Activated naive CD8-positive, alpha-beta T cell treated with anti-CD3 and anti-CD28 coated beads, Interleukin-2, amount 10 ng/mL, durations not matched to agents 7 days and 5 days (primary cell): ENCODE data around the gene SEPTIN2. TPM values are rescaled to one million over a fixed set of nuclear protein-coding genes. Genes with fewer than 3 reads are reported as not detected.
"Not testable (repeated sequence)": the region's sequence is repeated elsewhere in the genome, so short reads cannot be mapped to it uniquely, and the experiment has no call there.

Experiments used
- ATAC-seq: fragments of 150-1000 bp; cut with Tn5 transposase; one replicate; pipeline ENCODE4 v1.10.0; 2021; ENCODE audit warnings: low read depth, moderate library complexity
- POLR2A ChIA-PET: fragments of 350-600 bp; sonication (Branson Sonifier 250); formaldehyde crosslinking; loops from one replicate; lab custom pipeline; 2021; ENCODE audit warnings: antibody characterized with exemption; lab: Charles Lee
- DNase-seq: peaks from one replicate; pipeline ENCODE4 v3.0.0; 2021
- H3K27ac Mint-ChIP-seq: one replicate; pipeline ENCODE4 v1.8.0; 2022; ENCODE audit warnings: mild to moderate bottlenecking, mixed read lengths
- H3K27me3 Mint-ChIP-seq: one replicate; pipeline ENCODE4 v1.8.0; 2022; ENCODE audit warnings: mild to moderate bottlenecking, moderate library complexity, mixed read lengths
- H3K36me3 Mint-ChIP-seq: one replicate; pipeline ENCODE4 v1.8.0; 2021; ENCODE audit warnings: mild to moderate bottlenecking, mixed read lengths
- H3K4me1 Mint-ChIP-seq: one replicate; pipeline ENCODE4 v1.8.0; 2021; ENCODE audit warnings: mixed read lengths
- H3K4me3 Mint-ChIP-seq: one replicate; pipeline ENCODE4 v1.8.0; 2022; ENCODE audit warnings: mild to moderate bottlenecking, moderate library complexity, mixed read lengths
- H3K9me3 Mint-ChIP-seq: one replicate; pipeline ENCODE4 v1.8.0; 2021; ENCODE audit warnings: mixed read lengths
- total RNA-seq, 2 experiments: library from RNA; stranded (reverse); gene quantifications; one replicate each; pipeline ENCODE4 v1.2.3, GENCODE V29; 2021

Gene SEPTIN2
- total RNA-seq, 2 experiments from 2014 or later = 259 to 275 TPM

DNA sequence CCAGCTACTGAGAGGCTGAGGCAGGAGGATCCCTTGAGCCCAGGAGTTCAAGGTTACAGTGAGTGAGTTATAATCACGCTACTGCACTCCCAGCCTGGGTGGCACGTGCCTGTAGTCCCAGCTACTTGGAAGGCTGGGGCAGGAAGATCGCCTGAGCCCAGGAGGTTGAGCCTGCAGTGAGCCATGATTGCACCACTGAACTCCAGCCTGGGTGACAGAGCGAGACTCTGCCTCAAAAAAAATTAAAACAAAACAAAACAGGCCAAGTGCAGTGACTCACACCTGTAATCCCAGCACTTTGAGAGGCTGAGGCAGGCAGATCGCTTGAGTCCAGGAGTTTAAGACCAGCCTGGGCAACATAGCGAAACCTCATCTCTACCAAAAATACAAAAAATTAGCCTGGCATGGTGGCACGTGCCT, 22.3 kb upstream of the SEPTIN2 start:
- POLR2A ChIA-PET = interaction anchor here (0.6 kb wide), 1 partner anchor 33 kb away, joined by 5 read pairs; no protein-coding TSS in a partner anchor
- ATAC-seq = not testable (repeated sequence)
- H3K4me1 Mint-ChIP-seq = peaks cover 36% of the 10 kb centered on the region

DNA sequence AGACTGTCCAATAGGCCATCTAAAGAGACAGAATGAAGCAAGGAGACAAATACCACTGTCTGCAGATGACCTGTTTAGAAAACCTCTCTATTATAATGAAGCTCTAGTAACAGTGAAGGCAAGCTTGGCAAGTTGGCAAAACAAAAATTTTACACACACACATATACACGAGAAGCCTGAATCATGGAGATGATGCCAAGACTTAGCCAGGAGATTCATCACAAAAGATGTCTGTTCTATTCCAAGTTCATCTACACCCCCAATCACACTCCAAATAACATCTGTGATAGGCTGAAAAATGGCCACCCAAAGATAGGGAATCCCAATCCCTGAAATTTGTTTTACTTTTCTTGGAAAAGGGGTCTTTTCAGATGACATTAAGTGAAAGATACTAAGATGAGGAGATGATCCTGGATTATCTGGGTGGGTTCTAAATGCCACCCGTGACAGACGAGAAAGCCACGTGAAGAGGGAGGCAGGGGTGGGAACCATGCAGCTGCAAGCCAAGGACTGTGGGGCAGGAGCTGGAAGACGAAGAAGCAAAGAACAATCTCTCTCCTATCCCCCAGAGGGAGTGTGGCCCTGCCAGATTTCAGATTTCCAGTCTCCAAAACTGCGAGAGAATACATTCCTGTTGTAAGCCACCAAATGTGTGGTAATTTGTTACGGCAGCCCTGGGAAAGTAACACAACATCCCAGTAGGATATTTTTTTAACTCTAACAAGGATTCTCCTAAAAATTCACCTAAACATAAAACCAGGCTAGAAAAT, 20.2 kb upstream of the SEPTIN2 start:
- DNase-seq (no peak), ATAC-seq (no peak)
- Mint-ChIP-seq H3K9me3 (no peaks in the 10 kb centered on the region), H3K27ac (no peak overlapping the region), H3K27me3 (no peaks in the 10 kb centered on the region), H3K36me3 (peaks cover 7% of the 10 kb centered on the region), H3K4me1 (peaks cover 35% of the 10 kb centered on the region), H3K4me3 (no peak overlapping the region)
- POLR2A ChIA-PET = interaction anchor here (0.6 kb wide), 1 partner anchor 20 kb away, joined by 3 read pairs; the partner anchor contains the start of gene HDLBP

More for the DNA sequence above, 22.3 kb upstream of the SEPTIN2 start:
- H3K4me3 Mint-ChIP-seq, H3K27me3 Mint-ChIP-seq, H3K27ac Mint-ChIP-seq, H3K9me3 Mint-ChIP-seq, DNase-seq, H3K36me3 Mint-ChIP-seq: not testable (repeated sequence)

DNA sequence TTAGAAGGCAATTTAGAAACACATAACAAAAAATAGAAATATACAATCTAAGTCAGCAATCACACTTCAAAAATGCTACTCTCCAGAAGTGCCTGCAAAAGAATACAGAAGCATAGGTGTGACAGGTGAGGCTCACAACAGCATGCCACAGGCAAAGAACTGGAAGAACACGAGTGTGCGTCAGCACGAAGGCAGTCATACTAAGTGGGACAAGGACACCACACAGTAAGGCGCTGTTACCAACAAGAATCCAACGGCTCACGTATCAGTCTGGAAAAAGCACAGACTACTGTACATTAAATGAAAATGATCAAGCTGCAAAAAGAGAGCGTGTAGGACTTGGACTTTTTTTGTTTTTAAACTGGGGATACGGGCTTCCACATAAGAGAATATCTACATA, 19.0 kb upstream of the SEPTIN2 start:
- POLR2A ChIA-PET = no interaction called here
- peaks cover 7% of the 10 kb centered on the region for H3K36me3 Mint-ChIP-seq
- DNase-seq (no peak), ATAC-seq (no peak)
- no peaks in the 10 kb centered on the region for H3K27me3 Mint-ChIP-seq
- H3K9me3 Mint-ChIP-seq = no peaks in the 10 kb centered on the region
- H3K4me3 Mint-ChIP-seq = no peak overlapping the region
- peaks cover 29% of the 10 kb centered on the region for H3K4me1 Mint-ChIP-seq
- no peak overlapping the region for H3K27ac Mint-ChIP-seq

DNA sequence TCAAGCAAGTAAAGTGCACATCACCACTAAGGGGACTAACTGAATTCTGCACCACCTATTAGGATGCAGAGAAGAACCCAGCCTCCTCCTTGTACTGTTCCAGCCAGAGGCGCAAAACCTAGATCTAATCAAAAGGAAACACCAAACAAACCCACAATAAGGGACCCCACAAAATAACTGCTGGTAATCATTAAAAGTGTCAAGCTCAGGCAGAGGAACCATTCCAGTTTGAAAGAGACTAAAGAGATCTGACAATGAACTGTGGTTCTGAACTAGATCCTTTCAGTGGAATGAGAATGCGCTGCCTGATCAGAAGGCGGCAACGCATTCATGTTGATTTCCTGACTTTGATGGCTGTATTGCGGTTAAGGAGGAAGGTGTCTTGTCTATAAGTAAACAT, 17.1 kb upstream of the SEPTIN2 start:
- H3K4me3 Mint-ChIP-seq = peak overlapping the region; percentile 72
- H3K27me3 Mint-ChIP-seq = no peaks in the 10 kb centered on the region
- peaks cover 25% of the 10 kb centered on the region for H3K4me1 Mint-ChIP-seq
- peaks cover 7% of the 10 kb centered on the region for H3K36me3 Mint-ChIP-seq
- ATAC-seq (peak; percentile 56), DNase-seq (no peak)
- POLR2A ChIA-PET = interaction anchor here (1.0 kb wide), 1 partner anchor 16 kb away, joined by 3 read pairs; no protein-coding TSS in a partner anchor
- H3K27ac Mint-ChIP-seq = no peak overlapping the region
- H3K9me3 Mint-ChIP-seq = no peaks in the 10 kb centered on the region

DNA sequence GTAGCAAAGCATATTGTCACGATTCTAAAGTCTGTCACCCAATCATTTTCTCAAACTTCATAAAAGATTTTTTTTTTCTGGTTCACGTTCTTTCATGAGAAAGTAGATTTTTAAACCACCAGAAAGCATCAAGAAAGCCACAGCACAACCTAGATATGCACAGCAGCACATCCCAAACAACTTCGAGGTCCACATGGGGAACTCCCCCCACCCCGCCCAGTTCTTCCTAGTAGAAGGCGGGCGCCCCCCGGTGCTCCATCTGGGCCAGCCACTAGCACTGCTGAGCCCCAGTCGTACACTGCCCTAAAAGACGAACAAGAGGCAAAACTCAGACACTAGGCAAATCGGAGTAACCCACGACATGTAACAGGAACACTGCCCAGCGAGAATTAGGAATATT, 15.7 kb upstream of the SEPTIN2 start:
- Mint-ChIP-seq H3K4me3 (no peak overlapping the region), H3K4me1 (peaks cover 29% of the 10 kb centered on the region), H3K36me3 (peaks cover 7% of the 10 kb centered on the region), H3K9me3 (no peaks in the 10 kb centered on the region), H3K27ac (no peak overlapping the region), H3K27me3 (no peaks in the 10 kb centered on the region)
- ATAC-seq = peak; percentile 69
- DNase-seq = peak; percentile 52
- POLR2A ChIA-PET = no interaction called here

DNA sequence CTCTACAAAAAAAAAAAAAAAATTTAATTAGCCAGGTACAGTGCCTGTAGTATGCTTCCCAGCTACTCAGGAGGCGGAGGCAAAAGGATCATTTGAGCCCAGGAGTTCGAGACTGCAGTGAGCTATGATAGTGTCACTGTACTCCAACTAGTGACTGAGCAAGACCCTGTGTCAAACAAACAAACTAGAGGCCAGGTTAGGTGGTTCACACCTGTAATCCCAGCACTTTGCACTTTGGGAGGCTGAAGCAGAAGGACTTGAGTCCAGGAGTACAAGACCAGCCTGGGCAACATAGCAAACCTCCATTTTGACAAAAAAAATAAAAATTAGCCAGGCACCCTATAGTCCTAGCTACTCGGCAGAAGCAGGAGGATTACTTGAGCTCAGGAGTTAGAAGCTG, 13.6 kb upstream of the SEPTIN2 start:
- no peak for DNase-seq
- Mint-ChIP-seq H3K36me3 (peaks cover 4% of the 10 kb centered on the region), H3K9me3 (no peaks in the 10 kb centered on the region), H3K27ac (no peak overlapping the region), H3K4me3 (no peak overlapping the region), H3K27me3 (no peaks in the 10 kb centered on the region), H3K4me1 (peaks cover 30% of the 10 kb centered on the region)
- no peak for ATAC-seq
- POLR2A ChIA-PET = interaction anchor here (1.9 kb wide), 1 partner anchor 12 kb away, joined by 9 read pairs; no protein-coding TSS in a partner anchor

DNA sequence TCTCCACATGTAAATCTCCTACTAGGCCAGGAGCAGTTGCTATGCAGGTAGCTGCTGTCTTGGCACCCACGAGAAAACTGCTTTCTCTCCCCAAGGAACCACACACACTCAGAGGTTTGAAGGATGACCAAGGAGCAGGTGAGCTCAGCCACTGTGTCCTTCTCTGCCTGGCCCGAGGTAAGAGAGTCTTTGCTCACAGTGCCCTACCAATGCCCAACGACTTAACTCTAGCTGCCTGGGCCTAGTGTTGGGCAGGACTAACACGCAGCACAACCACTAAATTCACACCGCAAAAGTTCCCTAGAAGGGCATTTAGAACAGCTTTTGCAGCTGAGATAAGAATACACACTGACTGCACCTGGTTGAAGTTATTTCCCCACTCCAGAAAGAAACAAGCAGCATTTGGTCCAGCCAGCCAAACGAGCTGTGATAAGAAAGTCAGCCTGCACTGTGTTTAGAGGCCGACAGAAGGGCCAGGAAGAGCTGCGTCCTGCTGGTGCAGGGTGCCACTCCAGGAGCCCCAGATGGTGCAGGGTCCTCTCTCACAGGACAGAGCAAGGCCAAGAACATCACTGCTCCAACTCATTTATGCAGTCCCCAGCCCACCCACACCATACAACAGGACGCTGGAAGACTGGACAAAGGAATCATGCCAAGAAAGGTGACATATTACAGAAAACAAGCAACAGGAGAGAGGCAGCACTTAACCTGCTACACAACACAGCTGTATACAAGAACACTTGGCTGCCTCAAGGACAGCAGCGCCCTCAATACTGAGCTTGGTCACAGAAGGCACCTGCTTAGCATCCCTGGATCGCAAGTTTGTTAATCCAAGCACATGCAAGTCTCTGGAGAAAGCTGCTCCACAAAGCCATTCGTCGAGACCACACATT, 12.7 kb upstream of the SEPTIN2 start:
- Mint-ChIP-seq H3K9me3 (no peaks in the 10 kb centered on the region), H3K36me3 (no peaks in the 10 kb centered on the region), H3K4me1 (peaks cover 31% of the 10 kb centered on the region), H3K27me3 (no peaks in the 10 kb centered on the region), H3K27ac (no peak overlapping the region), H3K4me3 (no peak overlapping the region)
- ATAC-seq (no peak), DNase-seq (no peak)
- POLR2A ChIA-PET = interaction anchor here (1.9 kb wide), 1 partner anchor 11 kb away, joined by 9 read pairs; no protein-coding TSS in a partner anchor

DNA sequence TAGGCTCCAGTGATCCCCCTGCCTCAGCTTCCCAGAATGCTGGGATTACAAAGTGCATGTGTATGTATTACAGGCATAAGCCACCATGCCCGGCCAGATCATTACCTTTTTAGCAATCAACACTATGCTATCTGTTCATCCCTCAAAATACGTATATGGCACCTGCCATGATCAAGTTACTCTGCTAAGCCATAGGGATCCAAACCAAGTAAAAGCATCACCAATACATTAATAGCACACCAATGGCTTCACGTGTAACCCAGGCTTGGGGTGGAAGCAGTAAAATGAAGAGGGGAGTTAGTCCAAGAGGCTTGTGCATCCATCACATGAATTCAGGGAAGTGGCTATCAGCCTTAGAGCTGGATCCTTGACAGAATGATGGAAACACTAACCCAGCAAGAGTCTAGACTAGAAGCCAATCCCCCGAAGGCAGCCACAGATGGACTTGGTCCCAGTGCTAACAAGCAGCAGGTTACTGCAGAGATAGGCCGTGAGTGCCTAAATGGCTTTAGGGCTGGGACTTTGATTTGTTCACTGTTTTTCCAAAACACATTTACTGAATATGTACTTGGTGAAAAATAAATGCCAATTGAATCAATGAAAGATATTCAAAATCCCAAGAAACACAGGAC, 11.6 kb upstream of the SEPTIN2 start:
- Mint-ChIP-seq H3K27me3 (no peaks in the 10 kb centered on the region), H3K27ac (no peak overlapping the region), H3K4me3 (no peak overlapping the region), H3K9me3 (no peaks in the 10 kb centered on the region), H3K4me1 (peaks cover 34% of the 10 kb centered on the region), H3K36me3 (peaks cover 5% of the 10 kb centered on the region)
- DNase-seq (no peak), ATAC-seq (no peak)
- POLR2A ChIA-PET = interaction anchor here (1.4 kb wide), 1 partner anchor 12 kb away, joined by 3 read pairs; the partner anchor contains the start of gene SEPTIN2

DNA sequence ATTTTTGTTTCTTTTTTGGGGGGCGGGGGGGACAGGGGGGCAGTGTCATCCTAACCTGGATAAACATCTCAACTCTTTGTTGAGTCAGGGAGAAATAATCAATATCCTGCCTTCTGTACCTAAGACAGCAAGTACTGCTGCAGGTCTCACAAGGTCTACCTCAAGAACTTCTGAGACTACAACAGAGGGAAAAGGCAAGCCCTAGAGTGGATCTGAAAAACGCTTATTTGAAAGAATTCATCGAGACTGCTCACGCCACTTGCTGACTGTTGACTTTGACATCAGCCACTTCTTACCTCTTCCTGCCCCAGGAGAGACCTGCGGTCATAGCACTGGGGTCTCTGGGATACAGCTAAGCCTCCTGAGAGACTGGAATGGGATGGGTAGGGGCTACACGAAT, 8.7 kb upstream of the SEPTIN2 start:
- H3K36me3 Mint-ChIP-seq = peaks cover 5% of the 10 kb centered on the region
- no peak overlapping the region for H3K4me3 Mint-ChIP-seq
- POLR2A ChIA-PET = no interaction called here
- H3K9me3 Mint-ChIP-seq = no peaks in the 10 kb centered on the region
- no peak overlapping the region for H3K27ac Mint-ChIP-seq
- H3K4me1 Mint-ChIP-seq = peaks cover 53% of the 10 kb centered on the region
- DNase-seq (no peak), ATAC-seq (no peak)
- no peaks in the 10 kb centered on the region for H3K27me3 Mint-ChIP-seq

DNA sequence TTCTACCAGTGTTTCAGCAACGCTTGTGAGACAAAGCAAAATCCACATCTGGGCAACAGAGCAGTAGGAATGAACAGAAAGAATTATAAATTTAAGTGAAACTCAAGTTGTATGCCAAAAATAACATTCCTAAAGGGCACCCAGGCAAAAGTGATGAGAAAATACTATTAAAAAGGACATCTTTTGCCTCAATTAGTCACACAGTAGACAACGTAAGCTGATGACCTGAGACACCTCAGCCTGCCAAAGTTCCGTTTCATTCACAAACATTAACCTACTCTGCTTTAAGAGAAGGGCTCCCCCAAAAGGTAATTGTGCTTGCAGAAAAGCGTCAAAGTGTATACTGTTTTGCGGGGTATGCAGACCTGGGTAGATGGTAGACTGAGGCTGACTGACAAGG, 7.5 kb upstream of the SEPTIN2 start:
- no peak for ATAC-seq
- Mint-ChIP-seq H3K27ac (no peak overlapping the region), H3K4me3 (no peak overlapping the region)

DNA sequence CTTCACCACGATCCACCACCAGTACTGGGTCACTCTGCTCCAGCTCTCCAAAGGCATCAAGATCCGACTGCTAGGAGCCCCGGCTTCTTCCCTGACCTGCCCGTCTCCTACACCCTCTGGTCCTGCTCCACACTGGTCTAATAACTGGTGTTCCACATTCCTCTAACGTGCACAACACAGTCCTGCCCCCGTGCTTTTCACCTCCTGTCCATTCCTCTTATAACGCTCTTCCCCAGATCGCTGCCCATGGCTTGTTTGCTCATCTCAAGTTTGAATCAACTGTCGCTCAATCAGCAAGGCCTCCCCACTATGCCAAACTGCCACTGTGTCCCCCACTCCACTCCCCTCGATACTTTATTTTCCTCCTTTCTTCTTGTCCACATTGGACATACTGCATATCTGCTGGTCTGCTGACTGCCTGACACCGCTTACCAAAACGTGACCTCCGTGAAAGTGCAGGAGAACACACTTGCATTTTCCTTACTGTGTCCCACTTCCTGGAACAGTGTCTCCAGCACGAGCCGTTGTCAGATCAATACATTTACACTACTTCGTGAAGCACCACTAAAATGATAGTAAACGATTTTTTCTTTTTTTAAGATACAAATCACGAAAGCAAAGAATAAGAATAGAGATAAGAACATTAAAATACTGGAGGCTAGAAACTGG, 6.8 kb upstream of the SEPTIN2 start:
- ATAC-seq (no peak), DNase-seq (no peak)
- H3K9me3 Mint-ChIP-seq = no peaks in the 10 kb centered on the region
- H3K36me3 Mint-ChIP-seq = peaks cover 5% of the 10 kb centered on the region
- POLR2A ChIA-PET = no interaction called here
- peak overlapping the region; percentile 13 for H3K4me3 Mint-ChIP-seq
- no peaks in the 10 kb centered on the region for H3K27me3 Mint-ChIP-seq
- H3K27ac Mint-ChIP-seq = no peak overlapping the region
- H3K4me1 Mint-ChIP-seq = peaks cover 57% of the 10 kb centered on the region

More for the DNA sequence above, 7.5 kb upstream of the SEPTIN2 start:
- POLR2A ChIA-PET = no interaction called here
- no peak for DNase-seq
- H3K9me3 Mint-ChIP-seq = no peaks in the 10 kb centered on the region
- H3K4me1 Mint-ChIP-seq = peaks cover 54% of the 10 kb centered on the region
- H3K36me3 Mint-ChIP-seq = peaks cover 5% of the 10 kb centered on the region
- no peaks in the 10 kb centered on the region for H3K27me3 Mint-ChIP-seq

DNA sequence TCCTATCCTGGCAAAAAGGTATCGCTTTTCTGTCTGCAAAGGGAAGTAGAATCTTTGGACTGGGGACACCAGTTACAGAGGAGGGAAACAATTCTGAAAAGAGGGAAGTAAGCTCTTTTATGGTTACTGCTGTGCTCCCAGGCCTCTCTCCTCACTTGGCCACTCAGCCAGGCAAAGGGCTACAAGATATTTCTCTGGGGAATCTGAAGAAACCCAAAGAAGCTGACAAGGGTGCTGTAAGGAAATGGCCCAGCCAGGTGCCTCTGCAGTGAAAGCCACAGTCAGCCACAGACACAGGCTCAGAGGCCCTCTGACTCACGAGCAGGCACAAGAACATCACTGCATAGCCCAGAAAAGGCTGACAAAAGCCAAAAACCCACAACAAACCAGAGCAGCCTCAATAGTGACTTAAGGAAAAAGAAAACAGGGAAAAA, 6.0 kb upstream of the SEPTIN2 start:
- Mint-ChIP-seq H3K4me3 (peak overlapping the region; percentile 73), H3K27ac (peak overlapping the region; percentile 84), H3K9me3 (no peaks in the 10 kb centered on the region), H3K27me3 (no peaks in the 10 kb centered on the region), H3K4me1 (peaks cover 55% of the 10 kb centered on the region), H3K36me3 (peaks cover 5% of the 10 kb centered on the region)
- POLR2A ChIA-PET = interaction anchor here (0.6 kb wide), 1 partner anchor 19 kb away, joined by 3 read pairs; no protein-coding TSS in a partner anchor
- ATAC-seq (peak; percentile 97), DNase-seq (peak; percentile 57)
